Measurements from ENCODE around the gene MYO1D.

The MYO1D gene

DNA sequence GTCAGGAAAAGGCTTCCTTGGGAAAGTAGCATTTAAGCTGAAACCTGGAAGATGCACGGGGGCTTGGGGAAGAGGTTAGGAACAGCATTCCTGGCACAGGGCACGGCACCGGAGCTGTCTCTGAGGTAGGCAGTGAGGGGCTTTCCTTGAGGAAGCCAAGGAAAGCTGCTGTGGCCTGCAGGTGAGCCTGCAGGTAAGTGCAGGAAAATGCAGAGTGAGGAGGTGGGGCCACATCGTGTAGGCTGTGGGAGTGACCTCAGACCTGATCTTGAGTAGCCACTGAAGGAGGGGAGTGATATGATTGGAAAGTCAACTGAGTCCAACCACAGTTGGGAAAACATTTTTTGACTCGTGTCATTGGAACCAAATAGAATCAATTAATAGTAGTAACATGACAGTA, 310.6 kb downstream of the MYO1D start:
- TF ChIP-seq, protein P1, sequence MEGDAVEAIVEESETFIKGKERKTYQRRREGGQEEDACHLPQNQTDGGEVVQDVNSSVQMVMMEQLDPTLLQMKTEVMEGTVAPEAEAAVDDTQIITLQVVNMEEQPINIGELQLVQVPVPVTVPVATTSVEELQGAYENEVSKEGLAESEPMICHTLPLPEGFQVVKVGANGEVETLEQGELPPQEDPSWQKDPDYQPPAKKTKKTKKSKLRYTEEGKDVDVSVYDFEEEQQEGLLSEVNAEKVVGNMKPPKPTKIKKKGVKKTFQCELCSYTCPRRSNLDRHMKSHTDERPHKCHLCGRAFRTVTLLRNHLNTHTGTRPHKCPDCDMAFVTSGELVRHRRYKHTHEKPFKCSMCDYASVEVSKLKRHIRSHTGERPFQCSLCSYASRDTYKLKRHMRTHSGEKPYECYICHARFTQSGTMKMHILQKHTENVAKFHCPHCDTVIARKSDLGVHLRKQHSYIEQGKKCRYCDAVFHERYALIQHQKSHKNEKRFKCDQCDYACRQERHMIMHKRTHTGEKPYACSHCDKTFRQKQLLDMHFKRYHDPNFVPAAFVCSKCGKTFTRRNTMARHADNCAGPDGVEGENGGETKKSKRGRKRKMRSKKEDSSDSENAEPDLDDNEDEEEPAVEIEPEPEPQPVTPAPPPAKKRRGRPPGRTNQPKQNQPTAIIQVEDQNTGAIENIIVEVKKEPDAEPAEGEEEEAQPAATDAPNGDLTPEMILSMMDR (IDR thresholded peaks at IDR 0.05; ENCODE audit: extremely low read depth, insufficient read depth, missing control alignments): no peak
- no peak for DNase-seq (ENCODE audit: low spot score)
- in situ Hi-C loops (cut with MboI; ENCODE audit: low pct_unique_long_range_greater_than_20kb, low sequenced_read_pairs, unreplicated experiment): no loop called here

DNA sequence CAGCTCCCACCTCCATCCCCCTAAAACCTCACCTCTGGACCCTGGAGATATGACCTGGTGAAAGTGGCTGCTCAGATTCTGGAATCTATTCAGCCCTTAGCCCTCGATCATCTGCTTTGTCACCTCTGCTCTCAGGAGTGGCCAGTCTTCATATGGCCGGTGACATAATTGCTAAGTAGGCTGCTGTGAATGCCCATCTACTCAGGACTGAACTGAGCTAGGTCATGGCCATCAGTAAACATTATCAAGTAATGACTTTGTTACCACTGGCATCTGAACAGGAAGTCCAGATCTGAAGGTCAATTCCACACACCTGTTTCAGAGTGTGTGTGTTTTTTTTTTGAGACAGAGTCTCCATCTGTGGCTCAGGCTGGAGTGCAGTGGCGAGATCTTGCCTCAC, 311.5 kb downstream of the MYO1D start:
- TF ChIP-seq, protein P1 (IDR thresholded peaks at IDR 0.05; ENCODE audit: extremely low read depth, insufficient read depth, missing control alignments): no peak
- in situ Hi-C loops (cut with MboI; ENCODE audit: low pct_unique_long_range_greater_than_20kb, low sequenced_read_pairs, unreplicated experiment): no loop called here
- DNase-seq (ENCODE audit: low spot score): no peak

DNA sequence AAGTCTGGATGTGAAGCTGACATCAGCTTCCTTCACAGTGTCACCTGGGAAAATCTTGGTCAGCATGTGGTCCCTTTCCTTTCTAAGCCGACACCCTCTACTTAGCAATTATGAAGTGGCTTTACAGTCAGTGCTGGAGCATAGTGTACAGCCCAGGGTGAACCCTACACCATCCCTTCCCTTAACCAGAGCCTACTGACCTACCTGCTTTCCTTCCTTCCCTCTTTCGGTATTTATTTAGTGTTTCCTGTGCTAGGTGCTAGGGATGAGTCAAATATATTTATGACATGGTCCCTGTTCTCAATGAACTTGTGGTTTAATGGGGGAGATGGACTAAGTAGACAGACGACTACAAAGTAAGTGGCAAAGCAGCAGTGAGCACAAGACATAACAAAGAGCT, 312.6 kb downstream of the MYO1D start:
- DNase-seq (ENCODE audit: low spot score): peak; percentile 38
- in situ Hi-C loops (cut with MboI; ENCODE audit: low pct_unique_long_range_greater_than_20kb, low sequenced_read_pairs, unreplicated experiment): no loop called here
- TF ChIP-seq, protein P1 (IDR thresholded peaks at IDR 0.05; ENCODE audit: extremely low read depth, insufficient read depth, missing control alignments): no peak

DNA sequence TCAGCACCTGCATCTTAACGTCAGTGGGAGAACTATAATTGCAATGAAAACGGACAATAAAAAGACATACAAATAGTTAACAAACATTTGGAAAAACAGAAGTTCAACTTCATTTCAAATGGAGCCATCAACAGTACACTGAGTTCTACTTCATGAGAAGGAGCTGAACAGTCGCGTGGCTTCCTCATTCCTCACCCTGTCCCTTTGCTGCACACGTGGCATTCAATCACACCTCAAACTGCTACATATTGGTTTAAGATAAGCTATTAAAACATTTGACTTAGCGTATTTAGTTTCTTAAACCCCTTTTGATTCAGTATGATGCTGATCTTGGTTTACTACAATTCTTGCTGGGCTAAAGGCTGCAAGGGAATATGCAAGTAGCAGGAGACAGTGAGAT, 313.3 kb downstream of the MYO1D start:
- TF ChIP-seq, protein P1 (IDR thresholded peaks at IDR 0.05; ENCODE audit: extremely low read depth, insufficient read depth, missing control alignments): no peak
- DNase-seq (ENCODE audit: low spot score): no peak
- in situ Hi-C loops (cut with MboI; ENCODE audit: low pct_unique_long_range_greater_than_20kb, low sequenced_read_pairs, unreplicated experiment): no loop called here

DNA sequence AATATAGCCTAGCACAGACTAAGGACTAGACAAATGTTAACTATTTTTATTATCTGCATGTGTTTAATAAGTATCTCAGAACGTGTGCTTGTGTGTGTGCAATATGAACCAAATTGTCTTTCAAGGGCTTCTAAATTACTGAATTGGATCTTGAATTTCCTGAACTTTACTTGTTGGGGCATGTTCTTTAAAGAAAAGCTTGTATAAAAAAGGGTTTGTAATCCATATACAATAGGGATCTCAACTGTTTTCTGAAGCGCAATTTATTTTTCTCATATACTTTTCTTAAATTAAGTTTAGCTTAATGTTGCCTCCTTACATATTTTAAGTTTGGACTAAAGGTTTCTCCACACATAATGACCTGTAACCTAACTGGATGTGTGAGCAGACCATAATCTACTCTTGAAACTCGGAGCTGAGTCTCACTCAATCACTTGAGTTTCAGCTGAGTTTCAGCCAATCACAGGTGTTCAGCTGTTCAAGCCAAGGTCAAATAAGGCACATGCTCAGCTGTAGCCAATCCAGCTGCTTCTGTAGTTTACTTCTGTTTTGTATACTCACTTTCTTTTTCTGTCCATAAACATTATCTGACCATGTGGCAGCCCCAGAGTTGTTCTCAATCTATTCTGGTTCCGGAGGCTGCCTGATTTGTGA, 317.8 kb downstream of the MYO1D start:
- in situ Hi-C loops (cut with MboI; ENCODE audit: low pct_unique_long_range_greater_than_20kb, low sequenced_read_pairs, unreplicated experiment): no loop called here
- peak; percentile 80 for DNase-seq (ENCODE audit: low spot score)
- TF ChIP-seq, protein P1 (IDR thresholded peaks at IDR 0.05; ENCODE audit: extremely low read depth, insufficient read depth, missing control alignments): no peak

DNA sequence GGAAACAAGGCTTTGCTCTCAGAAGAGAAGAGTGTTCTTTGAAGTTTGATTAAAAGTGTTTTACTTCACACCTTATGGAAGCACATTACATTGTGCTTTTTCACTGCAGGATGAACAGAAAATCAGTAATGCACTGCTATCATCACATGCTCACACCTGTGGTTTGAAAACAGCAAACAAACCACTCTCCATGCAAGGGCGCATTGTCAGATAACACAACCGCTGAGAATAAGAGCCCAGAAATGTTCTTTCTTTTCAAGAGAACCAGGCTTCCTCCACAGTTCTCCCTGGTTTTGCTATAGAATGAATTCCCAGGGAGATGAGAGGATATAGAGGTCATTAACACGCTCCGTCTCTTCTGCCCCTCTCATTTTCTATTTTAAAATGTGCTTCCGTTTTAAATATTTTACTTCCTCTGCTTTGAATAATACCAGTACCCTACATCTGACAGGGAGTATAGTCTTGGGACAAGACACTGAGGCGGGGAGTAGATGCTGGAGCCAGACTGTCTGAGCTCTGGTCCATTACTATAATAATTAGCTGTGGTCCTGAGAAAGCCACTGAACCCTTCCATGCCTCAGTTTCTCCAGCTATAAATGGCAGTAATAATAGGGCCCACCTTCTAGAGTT, 318.5 kb downstream of the MYO1D start:
- in situ Hi-C loops (cut with MboI; ENCODE audit: low pct_unique_long_range_greater_than_20kb, low sequenced_read_pairs, unreplicated experiment): no loop called here
- DNase-seq (ENCODE audit: low spot score): no peak
- TF ChIP-seq, protein P1 (IDR thresholded peaks at IDR 0.05; ENCODE audit: extremely low read depth, insufficient read depth, missing control alignments): no peak

Measured in GM13977 (cell line).